Activated CD8-positive, alpha-beta memory T cell treated with anti-CD3 and anti-CD28 coated beads, Interleukin-2, amount 50 U/mL, for 1 hour (primary cell): ENCODE results near the gene BPIFB2.

ENCODE experiments used
- DNase-seq: peaks from one replicate; pipeline ENCODE4 v3.0.0-alpha.2; 2020; ENCODE audit errors: extremely low read depth

The BPIFB2 gene

DNA sequence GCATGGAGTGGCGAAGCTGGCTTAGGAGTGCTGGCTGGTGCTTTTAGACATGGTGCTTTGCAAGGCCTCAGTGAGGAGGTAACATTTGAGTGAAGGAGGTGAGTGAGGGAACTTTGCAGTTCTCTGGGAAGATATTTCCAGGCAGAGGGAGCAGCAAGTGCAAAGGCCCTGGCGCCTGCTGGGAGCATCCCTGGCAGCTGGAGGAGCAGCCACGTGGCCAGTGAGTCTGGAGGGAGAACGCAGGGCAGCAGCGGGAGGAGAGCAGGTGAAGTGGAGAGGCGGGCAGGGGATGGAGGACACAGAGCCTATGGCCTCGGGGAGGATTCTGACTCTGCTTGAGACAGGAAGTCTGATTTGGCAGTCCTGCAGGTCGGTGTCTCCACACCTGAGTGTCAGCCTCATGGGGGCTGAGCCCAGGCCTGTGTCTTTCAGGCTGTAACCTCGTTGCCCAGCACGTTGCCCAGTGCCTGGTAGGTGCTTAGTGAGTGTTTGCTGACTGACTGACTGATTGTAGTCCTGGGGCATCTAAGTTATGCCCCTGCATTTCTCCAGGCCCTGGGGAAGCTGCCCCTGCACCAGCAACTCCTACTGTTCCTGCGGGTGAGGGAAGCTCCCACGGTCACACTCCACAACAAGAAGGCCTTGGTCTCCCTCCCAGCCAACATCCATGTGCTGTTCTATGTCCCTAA is 60.9 kb downstream of the BPIFB2 start:
- no peak for DNase-seq

GRCh38 chr20:33069673-33070072 is 62.2 kb downstream of the BPIFB2 start:
- no peak for DNase-seq

GRCh38 chr20:33070111-33071053 is 62.9 kb downstream of the BPIFB2 start:
- DNase-seq: no peak

DNA sequence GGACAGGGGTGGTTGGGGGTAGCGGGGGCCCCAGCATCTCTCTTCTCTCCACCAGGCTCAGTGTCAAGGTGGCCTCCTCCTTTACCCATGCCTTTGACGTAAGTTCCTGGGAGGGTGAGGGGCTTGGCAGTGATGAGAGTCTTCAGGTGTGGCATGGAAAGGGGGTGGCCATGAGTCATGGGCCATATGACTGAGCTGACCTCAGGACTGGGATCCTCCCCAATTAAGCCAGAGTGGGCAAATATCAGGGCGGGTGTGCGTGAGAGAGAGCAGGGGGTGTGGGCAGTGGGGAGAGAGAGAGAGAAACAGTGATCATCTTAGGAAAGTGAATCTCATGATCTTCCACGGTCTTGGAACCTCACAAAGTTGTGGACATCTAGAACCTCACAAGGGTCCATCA is 63.7 kb downstream of the BPIFB2 start:
- no peak for DNase-seq

DNA sequence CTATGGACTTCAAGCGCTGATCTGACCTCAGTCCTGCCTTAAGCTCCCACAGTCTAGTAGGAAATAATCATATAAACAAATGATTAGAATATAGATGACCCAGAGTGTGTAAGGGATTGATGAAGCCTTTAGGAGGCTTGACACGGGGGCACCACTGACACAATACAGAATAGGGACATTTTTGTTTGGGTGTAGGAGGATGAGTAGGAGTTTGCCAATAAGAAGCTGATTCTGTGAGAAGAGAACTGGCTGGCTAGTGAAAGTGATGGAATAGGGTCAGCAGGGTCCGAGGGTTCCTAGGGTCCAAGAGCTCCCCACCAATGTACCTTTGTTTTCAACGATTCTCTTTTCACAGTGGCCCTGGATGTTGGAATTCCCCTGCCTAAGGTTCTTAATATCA is 64.9 kb downstream of the BPIFB2 start:
- DNase-seq: no peak

DNA sequence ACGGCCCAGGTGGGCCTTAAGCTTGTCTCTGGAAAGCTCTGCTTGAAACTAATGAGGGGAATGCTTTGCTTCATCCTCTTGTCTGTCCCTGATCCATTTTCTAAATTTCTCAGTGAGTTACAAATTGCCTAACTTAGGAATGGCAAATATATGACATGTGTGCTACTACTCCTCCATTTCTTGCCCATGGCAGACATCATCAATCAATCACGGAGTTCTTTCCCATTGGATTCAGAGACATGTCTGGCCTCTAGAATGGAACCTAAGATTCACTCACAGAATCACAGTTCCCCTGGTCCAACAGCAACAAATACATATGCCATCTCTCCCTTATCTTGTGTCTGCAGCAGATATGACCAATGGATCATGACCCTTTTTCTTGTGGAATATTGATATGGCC is 65.3 kb downstream of the BPIFB2 start:
- DNase-seq: no peak
